SK-N-SH treated with all-trans-retinoic acid at 6 μM for 48 hours (cell line): ENCODE measurements around the gene ADGRF4.

Source experiments
- BACH2 ChIP-seq: fragments of 250-450 bp; sonication (Bioruptor Pico); IDR thresholded peaks from 2 replicates; pipeline ENCODE4 v1.9.0; 2021; ENCODE audit warnings: mild to moderate bottlenecking, borderline replicate concordance
- OSR1 ChIP-seq: fragments of 250-450 bp; sonication (Bioruptor Pico); IDR thresholded peaks from 2 replicates; pipeline ENCODE4 v1.8.0; 2022; ENCODE audit warnings: moderate library complexity, mild to moderate bottlenecking, inconsistent platforms
- ZFP3 ChIP-seq: fragments of 250-450 bp; sonication (Bioruptor Pico); IDR thresholded peaks from 2 replicates; pipeline ENCODE4 v1.5.0; 2020; ENCODE audit warnings: mild to moderate bottlenecking, moderate library complexity
- ZNF565 ChIP-seq: fragments of 450-650 bp; formaldehyde crosslinking; conservative IDR thresholded peaks from 2 replicates; pipeline ENCODE4 v1.5.0; 2020; ENCODE audit warnings: low read depth, mild to moderate bottlenecking, moderate library complexity

DNA sequence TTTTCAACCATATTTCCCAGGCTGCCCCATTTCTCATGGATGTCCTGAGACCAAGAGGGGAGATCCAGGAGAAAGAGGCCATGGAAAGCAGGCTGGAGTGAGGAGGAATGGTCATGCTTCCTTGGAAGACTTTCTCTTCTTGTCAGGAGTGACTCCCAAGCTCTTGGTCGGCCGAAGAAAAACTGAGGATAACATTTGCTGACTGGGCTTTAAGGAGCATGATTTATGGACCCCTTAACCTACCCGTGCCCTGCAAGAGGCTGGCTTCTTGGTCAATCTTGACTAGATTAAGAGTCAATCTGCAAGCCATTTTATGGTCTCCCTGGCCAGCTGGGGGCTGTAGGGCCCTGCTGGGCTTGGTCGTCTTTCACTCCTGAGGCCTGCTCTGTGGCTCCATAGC, 22.8 kb downstream of the ADGRF4 start:
- TF ChIP-seq BACH2 (no peak), ZFP3 (no peak), ZNF565 (CRISPR knock-in tag) (no peak), OSR1 (no peak)
